ENCODE measurements around the gene HOXB1. TPM values are rescaled to one million over a fixed set of nuclear protein-coding genes. Genes with fewer than 3 reads are reported as not detected.

HOXB1 gene
- polyA plus RNA-seq (ENCODE audit: insufficient read length) = not detected

- no peak for DNase-seq
Measured at GRCh38 chr17:48530887-48531272, at the start of gene HOXB1. Gene HOXB1, minus strand, starts transcription at chr17:48531011. Its CDS starts 107 bp downstream, at chr17:48530904.

DNA sequence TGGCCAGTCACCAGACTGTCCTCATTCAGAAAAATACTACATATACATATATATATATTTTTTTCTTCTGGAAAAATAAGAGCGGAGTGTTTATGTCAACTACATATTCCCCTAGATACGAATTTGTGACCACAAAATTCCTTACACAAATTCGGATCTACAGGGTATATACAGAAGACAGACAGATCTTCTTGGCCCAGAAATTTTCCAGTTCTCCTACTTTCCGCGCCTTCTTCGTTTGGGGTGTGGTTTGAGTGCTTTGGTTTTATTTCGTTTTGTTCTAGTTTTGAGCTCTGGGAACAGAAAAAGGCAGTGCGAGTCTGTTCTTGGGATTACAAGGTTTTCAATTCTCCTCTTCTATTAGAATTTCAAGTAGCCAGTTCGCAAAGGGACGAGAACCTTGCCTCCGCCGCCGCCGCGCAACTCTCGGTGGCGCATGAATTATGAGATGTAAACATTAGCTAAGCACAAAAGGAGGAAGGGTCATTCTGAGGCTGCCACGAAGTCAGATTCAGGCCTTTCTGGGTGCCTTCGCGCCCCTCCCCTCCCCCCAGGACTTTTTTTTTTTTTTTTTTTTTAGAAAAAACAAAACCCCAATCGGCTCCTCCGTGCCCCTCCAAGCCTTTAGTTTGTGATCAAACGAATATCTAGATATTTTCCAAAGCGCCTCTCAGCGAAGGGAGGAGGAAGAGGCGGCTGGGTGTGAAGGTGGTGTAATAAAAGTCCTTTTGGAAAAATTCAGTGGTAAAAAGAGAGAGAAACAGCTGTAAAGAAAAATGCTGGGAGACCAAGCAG, 49.1 kb upstream of the HOXB1 start:
- no peak for DNase-seq

- DNase-seq = no peak
Measured at GRCh38 chr17:48579471-48579759, 48.6 kb upstream of the HOXB1 start.

DNA sequence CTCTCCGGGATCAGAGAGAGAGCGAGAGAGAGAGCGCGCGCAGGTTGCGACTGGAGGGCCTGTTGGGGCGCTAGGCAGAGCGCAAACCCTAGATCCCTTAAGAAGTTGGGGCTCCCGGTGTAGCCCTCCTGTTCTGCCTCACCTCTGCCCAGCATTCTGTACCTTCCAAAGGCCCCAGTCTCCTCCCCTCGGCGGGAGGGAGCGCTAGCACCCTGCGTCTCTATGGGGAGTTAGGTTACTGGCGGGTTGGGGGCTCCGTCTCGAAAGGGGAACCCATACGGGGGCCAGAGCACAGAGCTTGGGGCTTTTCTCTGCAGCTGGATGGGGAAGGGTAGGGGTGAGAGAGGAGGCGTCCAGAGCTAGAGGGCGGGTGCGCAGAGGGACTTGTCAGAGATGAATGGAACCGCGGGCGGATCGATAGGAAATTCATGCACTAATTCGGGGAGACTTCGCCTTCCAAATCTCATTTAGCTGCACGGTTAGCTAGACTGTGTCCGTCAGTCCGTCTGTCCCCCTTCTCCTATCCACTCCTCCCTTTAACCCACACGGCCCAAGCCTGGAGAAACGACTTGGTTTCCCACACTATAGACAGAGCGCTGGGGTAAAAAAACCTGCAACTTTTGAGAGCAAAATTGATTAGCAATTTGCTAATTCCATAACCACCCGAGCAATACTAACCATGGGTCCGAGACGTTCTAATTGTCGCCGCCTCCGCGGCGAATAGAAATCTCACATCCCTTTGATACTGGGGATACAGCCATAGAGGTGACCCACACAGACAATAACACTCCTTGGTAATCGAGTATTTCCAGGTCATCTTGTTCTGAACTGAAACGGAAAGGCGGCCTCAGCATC, 48.0 kb upstream of the HOXB1 start:
- DNase-seq = no peak

GRCh38 chr17:48577946-48578615, 47.3 kb upstream of the HOXB1 start, which contains the start of gene HOXB4:
Gene HOXB4, minus strand, starts transcription at chr17:48578350. Its CDS starts 31 bp downstream, at chr17:48578319.
- peak; percentile 43 for DNase-seq

- DNase-seq = no peak
Measured at GRCh38 chr17:48577330-48577945, 46.6 kb upstream of the HOXB1 start.

DNA sequence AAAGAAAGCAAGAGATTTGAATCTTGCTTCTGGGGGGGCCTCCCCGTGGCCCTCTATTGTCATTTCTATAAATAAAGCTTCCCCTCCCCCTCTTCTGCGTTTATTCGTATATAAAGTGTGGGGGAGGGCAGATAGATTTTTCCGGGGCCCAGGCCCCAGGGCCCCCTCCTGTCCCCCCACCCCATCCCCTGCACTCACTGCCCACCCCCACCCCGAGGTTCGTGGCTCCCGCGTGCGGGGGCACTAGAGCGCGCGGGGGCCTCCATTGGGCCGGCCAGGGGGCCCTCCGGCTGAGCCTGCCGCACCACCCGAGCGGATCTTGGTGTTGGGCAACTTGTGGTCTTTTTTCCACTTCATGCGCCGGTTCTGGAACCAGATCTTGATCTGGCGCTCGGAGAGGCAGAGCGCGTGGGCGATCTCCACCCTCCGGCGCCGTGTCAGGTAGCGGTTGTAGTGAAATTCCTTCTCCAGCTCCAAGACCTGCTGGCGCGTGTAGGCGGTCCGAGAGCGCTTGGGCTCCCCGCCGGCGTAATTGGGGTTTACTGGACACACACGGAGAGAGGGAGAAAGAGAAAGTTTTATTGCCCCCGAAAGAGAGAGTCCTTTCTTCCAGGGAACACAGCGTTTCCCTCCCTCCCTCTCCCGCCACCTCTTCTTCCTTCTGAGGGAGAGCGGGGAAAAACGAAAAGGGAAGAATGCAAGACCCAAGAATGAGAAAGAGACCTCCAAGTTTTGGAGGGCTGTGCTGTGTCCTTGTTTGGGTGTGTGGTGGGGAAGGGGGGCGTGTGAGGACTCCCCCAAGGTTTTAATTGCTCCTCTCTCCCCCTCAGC, 45.9 kb upstream of the HOXB1 start:
- DNase-seq = no peak

- DNase-seq = no peak
Measured at GRCh38 chr17:48575673-48576478, 45.1 kb upstream of the HOXB1 start.

DNA sequence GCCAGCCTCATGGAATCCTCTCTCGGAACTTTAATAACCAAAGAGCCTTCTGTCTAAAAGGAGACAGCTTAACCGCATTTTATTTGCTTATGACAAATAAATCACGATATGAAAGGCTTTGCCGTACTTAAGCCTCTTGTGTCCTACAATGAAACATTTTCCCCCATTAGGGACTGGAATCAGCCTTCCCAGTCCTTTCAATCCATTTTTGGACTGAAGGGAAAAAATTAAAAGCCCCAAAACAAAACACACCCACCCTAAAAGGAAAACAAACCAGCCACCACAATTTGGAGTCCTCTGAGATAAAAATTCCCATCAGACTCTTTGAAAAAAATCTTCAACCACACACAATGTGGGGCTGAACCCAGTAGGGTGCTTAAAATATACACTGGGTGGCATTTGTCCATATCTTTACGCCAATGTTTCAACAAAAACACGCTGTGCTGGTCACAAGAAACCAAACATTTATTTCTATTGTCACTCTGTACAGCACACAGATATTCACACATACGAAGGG, 44.3 kb upstream of the HOXB1 start:
- no peak for DNase-seq

DNA sequence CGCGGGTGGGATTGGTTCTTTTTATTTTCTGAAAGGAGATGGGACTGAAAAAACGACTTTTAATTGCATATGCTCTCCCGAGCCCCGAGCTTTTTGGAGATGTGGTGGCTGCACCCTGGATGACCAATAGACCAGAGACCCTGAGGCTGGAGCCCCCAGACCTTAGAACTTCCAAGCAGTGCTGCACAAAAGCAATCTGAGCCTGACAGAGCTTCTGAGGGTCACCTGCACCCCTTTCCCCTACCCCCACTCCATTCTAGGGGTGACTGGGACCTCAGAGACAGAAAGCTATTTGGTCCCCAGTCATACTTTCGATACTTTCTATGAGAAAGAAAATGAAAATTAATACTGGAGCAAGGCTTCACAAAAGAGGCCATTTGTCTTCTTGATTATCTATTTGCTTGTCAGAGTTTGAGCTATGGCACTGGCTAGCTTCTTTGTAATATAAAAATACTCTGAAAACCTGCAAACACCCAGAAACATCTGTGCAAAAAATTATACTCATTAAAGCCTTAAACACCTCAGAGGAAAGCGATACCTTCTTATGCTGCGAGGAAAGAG, 43.8 kb upstream of the HOXB1 start:
- no peak for DNase-seq

DNA sequence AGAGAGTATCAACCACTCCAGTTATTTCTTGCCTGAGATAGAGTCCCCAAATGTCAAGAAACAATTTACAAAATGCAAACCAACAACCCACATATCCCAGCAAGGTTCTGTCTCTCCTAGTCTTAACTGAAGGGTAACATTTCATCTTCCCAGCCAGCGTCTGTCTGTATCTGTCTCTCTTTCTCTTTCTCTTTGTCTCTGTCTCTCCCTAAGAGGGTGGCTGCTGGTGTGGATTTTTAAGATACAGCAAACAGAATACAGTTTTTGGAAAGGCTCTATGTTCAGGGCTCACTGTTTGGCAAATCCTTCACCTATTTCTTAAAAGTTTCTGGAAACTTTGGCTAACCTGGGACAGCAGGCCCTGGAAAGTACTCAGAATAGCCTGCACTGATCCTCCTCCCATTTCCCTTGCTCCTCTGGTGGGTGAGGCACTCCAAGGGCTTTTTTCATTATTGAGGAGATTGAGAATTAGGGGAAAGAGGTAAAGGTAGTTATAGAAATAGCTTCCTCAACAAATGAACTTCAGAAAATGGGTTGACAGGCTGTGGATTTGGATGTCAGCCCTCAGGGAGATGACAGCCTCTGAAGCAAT, 41.1 kb upstream of the HOXB1 start:
- DNase-seq = no peak

GRCh38 chr17:48571024-48571818, 40.4 kb upstream of the HOXB1 start:
- no peak for DNase-seq

DNA sequence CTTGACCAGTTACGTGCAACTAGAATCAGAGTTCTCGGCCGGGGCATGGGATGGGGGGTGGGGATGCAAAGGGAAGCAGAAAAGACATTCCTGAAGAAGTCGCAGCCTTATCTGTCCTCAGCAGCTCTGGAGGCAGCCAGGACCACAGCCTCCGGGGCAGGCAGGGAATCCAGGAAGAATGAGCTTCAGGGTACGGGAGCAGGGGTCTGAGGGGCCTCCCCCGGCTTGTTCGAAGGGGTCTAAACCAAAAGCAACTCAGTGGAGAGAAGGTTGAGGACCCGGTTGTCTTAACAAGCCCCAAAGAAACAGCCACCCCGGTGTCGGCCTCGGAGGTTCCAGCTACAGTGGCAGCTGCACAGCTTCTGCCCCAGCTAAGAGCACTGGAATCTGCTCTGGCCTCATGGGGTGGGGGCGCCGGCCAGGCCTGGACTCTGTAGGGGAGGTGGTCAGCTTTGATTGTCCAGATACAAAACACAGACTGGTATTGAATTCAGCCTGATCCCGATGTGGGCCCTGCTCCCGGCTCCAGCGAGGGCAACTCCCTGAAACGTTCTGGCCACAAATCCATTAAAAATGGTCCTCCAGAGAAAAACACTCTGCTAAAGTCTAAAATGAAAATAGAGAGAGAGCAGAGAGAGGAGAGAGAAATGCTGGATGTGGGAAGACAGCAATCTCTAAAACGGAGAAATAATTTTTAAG, 39.7 kb upstream of the HOXB1 start:
- DNase-seq = no peak

DNA sequence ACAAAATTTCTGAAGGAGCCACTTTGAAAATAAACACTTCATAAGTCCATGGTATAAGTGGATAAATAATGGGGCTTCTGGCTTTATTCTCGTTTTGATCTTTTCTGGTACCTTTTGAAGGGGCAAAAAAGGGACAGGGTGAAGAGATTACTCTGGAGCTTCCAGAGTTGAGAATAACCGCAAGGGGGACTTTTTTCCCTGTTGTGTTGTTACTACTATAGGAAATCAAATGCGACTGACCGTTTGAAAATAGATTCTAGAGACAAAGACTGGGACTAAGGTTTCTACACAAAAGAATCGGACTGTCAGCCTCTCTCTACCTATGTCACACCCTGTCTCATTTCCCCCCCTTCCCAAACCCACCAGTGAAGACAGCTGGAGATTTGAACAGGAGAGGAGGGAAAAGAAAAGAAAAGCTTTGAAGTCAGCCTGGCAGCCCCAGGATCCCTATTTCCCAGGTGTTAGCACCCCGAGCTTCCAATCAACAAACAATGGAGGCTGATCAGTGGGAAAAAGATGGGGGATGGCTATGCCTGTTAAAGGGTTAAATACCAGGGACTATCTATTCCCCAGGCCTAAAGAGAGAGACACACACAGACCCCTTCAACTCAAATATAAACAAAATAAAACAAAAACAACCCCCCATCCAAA, 39.0 kb upstream of the HOXB1 start:
- no peak for DNase-seq

DNA sequence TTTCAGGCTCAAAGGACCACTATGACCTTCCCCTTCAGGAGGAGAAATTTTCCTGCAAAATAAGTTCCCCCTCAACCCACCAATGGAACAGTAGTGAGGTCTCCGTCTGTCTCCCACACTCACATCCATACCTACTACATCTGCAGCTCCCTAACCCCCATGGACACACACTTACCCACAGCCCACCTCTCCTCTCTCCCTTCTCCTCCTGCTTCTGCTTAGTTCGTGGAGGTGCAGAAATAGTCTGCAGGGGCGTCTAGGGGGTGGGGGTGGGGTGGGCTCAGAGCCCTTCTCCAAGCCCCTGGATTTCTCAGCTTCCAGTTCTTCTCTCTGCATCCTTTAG, 38.4 kb upstream of the HOXB1 start:
- DNase-seq = no peak

GRCh38 chr17:48568499-48569239, 37.9 kb upstream of the HOXB1 start:
- no peak for DNase-seq

DNA sequence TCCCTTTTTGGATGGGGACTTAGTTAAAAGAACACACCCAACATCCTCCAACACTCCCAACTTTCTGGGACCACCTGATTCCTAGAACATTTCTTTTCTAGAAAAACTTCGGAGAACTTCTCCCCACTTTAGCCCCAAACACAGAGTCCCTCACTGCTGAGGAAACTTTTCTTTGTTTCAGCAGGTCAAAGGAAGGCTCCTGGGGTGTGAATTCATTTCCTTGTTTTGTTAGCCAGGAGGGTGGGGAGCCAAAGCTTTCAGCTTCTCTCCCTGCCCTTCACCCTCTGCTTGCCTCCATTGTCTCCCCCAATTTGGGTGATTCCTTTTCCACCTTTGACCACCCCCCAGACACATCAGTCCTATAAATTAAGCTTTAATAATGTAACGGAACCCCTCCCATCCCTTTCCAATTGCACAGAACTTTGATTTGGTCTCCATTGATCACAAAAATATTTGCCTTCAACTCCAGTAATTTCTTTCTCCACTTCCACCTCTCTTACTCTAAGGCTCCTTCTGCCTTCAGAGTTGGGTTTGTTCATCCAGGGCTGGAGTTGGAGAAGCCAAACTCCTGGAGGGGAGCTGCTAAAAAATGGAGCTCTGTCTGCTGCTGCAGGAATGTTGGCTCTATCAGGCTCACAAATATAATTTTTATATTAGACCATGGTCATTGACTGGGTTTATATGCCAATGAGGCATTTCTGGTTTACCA, 37.0 kb upstream of the HOXB1 start:
- no peak for DNase-seq
